K562 (cell line): ENCODE measurements around the gene ANO7. TPM values are rescaled to one million over a fixed set of nuclear protein-coding genes. Genes with fewer than 3 reads are reported as not detected.
"Not testable (repeated sequence)": the region's sequence is repeated elsewhere in the genome, so short reads cannot be mapped to it uniquely, and the experiment has no call there.

Experiments
- ATAC-seq: fragments of 200-7000 bp; cut with Tn5 transposase; 3 replicates; pipeline ENCODE4 v1.9.1; 2020; ENCODE audit warnings: moderate library complexity
- BruUV-seq: library from RNA; stranded (reverse); fragments of 400-500 nt; replicated peaks from 2 replicates; lab custom pipeline; 2021; lab: Mats Ljungman, UMichigan
- CTCF ChIA-PET: fragments of 300-600 bp; formaldehyde crosslinking; extraction: SDS; loops from one replicate; lab custom pipeline; 2021; ENCODE audit warnings: low intra/inter-chr PET ratio; lab: Yijun Ruan, JAX
- POLR2A ChIA-PET: fragments of 300-600, 350-650 bp; sonication (Branson Sonifier 250); formaldehyde crosslinking; extraction: SDS; loops from one replicate; lab custom pipeline; 2021; ENCODE audit warnings: antibody characterized with exemption, inconsistent platforms; lab: Yijun Ruan, JAX
- DNase-seq, 4 experiments: peaks; one replicate each; pipeline versions ENCODE4 v3.0.0 to v3.0.0-alpha.2; 2011 to 2018; ENCODE audit warnings: low spot score in 3 of 4, mixed read lengths in 3 of 4; ENCODE audit errors: extremely low read depth in 1 of 4
- FAIRE-seq: peaks from 2 replicates; lab custom pipeline; 2011; peaks lifted over from hg19 to GRCh38; lab: Jason Lieb, UNC
- H2AFZ ChIP-seq: 2 replicates; pipeline ENCODE4 v1.6.0; 2011; ENCODE audit warnings: low read depth, low read length, control low read depth, inconsistent platforms
- H3K27ac ChIP-seq: fragments of 200-600 bp; 3 replicates; pipeline ENCODE4 v1.8.0; 2011; ENCODE audit warnings: low read depth, mild to moderate bottlenecking, control low read depth, inconsistent platforms, low read length, moderate library complexity, mixed read lengths; ENCODE audit errors: extremely low read depth
- H3K27me3 ChIP-seq, 2 experiments: fragments of 300-600 bp in 1 of 2; 2 replicates in 1 of 2; 3 replicates in 1 of 2; pipeline versions ENCODE4 v1.6.0 to v1.8.0; 2011; ENCODE audit warnings: inconsistent platforms in 2 of 2, low read length in 2 of 2, mild to moderate bottlenecking in 1 of 2, mixed read lengths in 1 of 2, moderate library complexity in 1 of 2; ENCODE audit not compliant: control insufficient read depth in 2 of 2, insufficient read depth in 2 of 2
- H3K36me3 ChIP-seq: fragments of 300-600 bp; 3 replicates; pipeline ENCODE4 v1.8.0; 2011; ENCODE audit warnings: mild to moderate bottlenecking, low read length, inconsistent platforms; ENCODE audit not compliant: control insufficient read depth, insufficient read depth
- H3K4me1 ChIP-seq, 2 experiments: fragments of 200-600 bp in 1 of 2; replicated peaks in 1 of 2; 2 replicates in 1 of 2; 3 replicates in 1 of 2; pipeline versions ENCODE4 v1.5.1 to v1.8.0; 2011; ENCODE audit warnings: inconsistent platforms in 2 of 2, low read length in 2 of 2, mild to moderate bottlenecking in 1 of 2, mixed read lengths in 1 of 2, moderate library complexity in 1 of 2; ENCODE audit not compliant: control insufficient read depth in 2 of 2, insufficient read depth in 2 of 2
- H3K4me2 ChIP-seq: 2 replicates; pipeline ENCODE4 v1.6.1; 2011; ENCODE audit warnings: low read length, control low read depth, inconsistent platforms, mixed read lengths; ENCODE audit not compliant: insufficient read depth
- H3K4me3 ChIP-seq: fragments of 200-600 bp; sonication (generic), shearing (Covaris generic); 2 replicates; pipeline ENCODE4 v1.5.1; 2016; ENCODE audit warnings: control low read depth, inconsistent platforms
- H3K79me2 ChIP-seq: fragments of 200-600 bp; 3 replicates; pipeline ENCODE4 v1.8.0; 2011; ENCODE audit warnings: low read length, inconsistent platforms; ENCODE audit not compliant: control insufficient read depth, insufficient read depth
- H3K9ac ChIP-seq, 2 experiments: 2 replicates each; pipeline versions ENCODE4 v1.6.0 to v1.6.1; 2011; ENCODE audit warnings: low read depth in 2 of 2, low read length in 2 of 2, control low read depth in 1 of 2, inconsistent platforms in 1 of 2, mild to moderate bottlenecking in 1 of 2, mixed read lengths in 1 of 2; ENCODE audit not compliant: insufficient read depth in 1 of 2
- H3K9me1 ChIP-seq: one replicate; pipeline ENCODE4 v1.6.0; 2011; ENCODE audit warnings: inconsistent platforms, mild to moderate bottlenecking, low read length, moderate library complexity; ENCODE audit not compliant: control insufficient read depth, insufficient read depth
- H3K9me3 ChIP-seq: replicated peaks from 2 replicates; pipeline ENCODE4 v1.5.1; 2011; ENCODE audit warnings: low read depth, low read length, inconsistent platforms; ENCODE audit not compliant: control insufficient read depth, insufficient read depth
- H4K20me1 ChIP-seq: replicated peaks from 2 replicates; pipeline ENCODE4 v1.6.1; 2011; ENCODE audit warnings: low read length, inconsistent platforms, mixed read lengths; ENCODE audit not compliant: control insufficient read depth, insufficient read depth
- JUND ChIP-seq, 2 experiments: IDR thresholded peaks; 2 replicates in 1 of 2; 3 replicates in 1 of 2; pipeline ENCODE4 v1.6.1; 2011; ENCODE audit warnings: borderline replicate concordance in 2 of 2, low read depth in 2 of 2, low read length in 2 of 2, improper control_type of control experiment in 1 of 2, missing biosample characterization in 1 of 2, missing genetic modification characterization in 1 of 2, missing genetic modification reagents in 1 of 2
- RERE ChIP-seq: sonication (generic); formaldehyde crosslinking; IDR thresholded peaks from 2 replicates; pipeline ENCODE4 v1.8.0; 2023; ENCODE audit warnings: missing genetic modification reagents, mild to moderate bottlenecking, borderline replicate concordance
- ZNF277 ChIP-seq: fragments of 250-450 bp; sonication (Bioruptor Pico); IDR thresholded peaks from 2 replicates; pipeline ENCODE4 v1.8.0; 2022; ENCODE audit warnings: inconsistent platforms, mild to moderate bottlenecking, moderate library complexity, borderline replicate concordance
- WGBS: fragments of 100-300 bp; shearing (Covaris generic); methylation state at CpG from one replicate; pipeline ENCODE4 v1.1.6; 2016; ENCODE audit warnings: low coverage, mixed read lengths; ENCODE audit not compliant: insufficient coverage; ENCODE audit errors: missing lambda C conversion rate; 5-methylcytosine and 5-hydroxymethylcytosine counted together
- in situ Hi-C: fragments of 300-500 bp; cut with MboI; formaldehyde crosslinking; loops from 4 replicates; pipeline ENCODE4 v1.15.0; 2018; ENCODE audit warnings: inconsistent platforms, mixed read lengths
- intact Hi-C: fragments of 100-400 bp; cut with micrococcal nuclease; formaldehyde crosslinking; loops from 2 replicates; pipeline ENCODE4 v1.14.2; 2022
- polyA plus RNA-seq, 8 experiments: library from polyadenylated mRNA; depleted of rRNA in 4 of 8; stranded (reverse) in 5 of 8; unstranded in 3 of 8; fragments of >200 nt; fragmentation: Nextera tagmentation in 2 of 8; fragmentation: Illumina TruSeq in 1 of 8; extraction: Ambion mirVana in 2 of 8; extraction: Trizol in 1 of 8; gene quantifications; 2 replicates each; pipeline versions ENCODE4 v1.2.1 to v1.2.3, GENCODE V29; 2011 to 2014; ENCODE audit warnings: inconsistent platforms in 1 of 8, missing spikeins in 1 of 8
- total RNA-seq, 7 experiments: library from RNA; depleted of rRNA in 6 of 7; stranded (reverse); fragments of >200 nt in 6 of 7; fragmentation: Illumina TruSeq in 2 of 7; extraction: Trizol in 2 of 7; gene quantifications; 2 replicates each; pipeline versions ENCODE4 v1.2.1 to v1.2.3, GENCODE V29; 2011 to 2021; ENCODE audit warnings: low replicate concordance in 1 of 7

The ANO7 gene
- total and polyA plus RNA-seq, 9 of the 15 experiments (the other 6 are each of a cell fraction or from before 2014, with no cell fraction given) = 0.28 to 5.1 (median 1.1) TPM

DNA sequence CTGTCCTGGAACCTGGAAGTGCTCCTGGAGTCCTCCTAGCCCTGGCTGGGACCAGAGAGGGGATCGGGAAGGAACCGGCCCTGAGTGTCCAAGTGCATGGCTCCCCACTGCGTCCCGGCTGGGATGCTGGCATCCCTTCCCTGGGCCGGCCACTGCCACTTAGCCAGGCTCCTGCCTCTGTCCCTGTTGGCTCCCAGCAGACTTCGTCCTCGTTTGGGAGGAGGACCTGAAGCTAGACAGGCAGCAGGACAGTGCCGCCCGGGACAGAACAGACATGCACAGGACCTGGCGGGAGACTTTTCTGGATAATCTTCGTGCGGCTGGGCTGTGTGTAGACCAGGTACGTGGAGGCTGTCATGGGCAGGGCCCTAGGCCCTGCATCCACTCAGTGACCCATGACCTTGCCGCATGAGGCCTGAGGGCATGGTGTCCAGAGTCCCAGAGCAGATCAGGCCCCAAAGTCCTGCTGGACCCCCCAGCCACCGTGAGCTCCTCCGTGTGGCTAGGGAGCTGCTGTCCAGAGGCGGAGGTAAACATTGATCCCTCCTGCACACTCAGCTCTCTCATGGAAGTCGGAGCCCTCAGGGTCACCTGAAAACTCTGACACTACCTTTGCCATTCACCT, 7.1 kb downstream of the ANO7 start (continued):
- no peak for TF ChIP-seq RERE (CRISPR knock-in tag)
- TF ChIP-seq JUND (IDR thresholded peaks at IDR 0.05; ENCODE audit: borderline replicate concordance, low read depth, low read length) = no peak
- no peak for TF ChIP-seq JUND (tag; IDR thresholded peaks at IDR 0.05; ENCODE audit: borderline replicate concordance, low read depth, low read length)
- TF ChIP-seq ZNF277 = no peak

GRCh38 chr2:241197246-241197645, 8.8 kb downstream of the ANO7 start:
- Histone ChIP-seq H3K4me1 (peaks cover 0 to 28% of the 10 kb centered on the region in 2 experiments; a peak in 3 of 5 replicates), H3K27me3 (peaks cover 0 to 15% of the 10 kb centered on the region in 2 experiments; a peak in 2 of 5 replicates)
- H3K36me3 ChIP-seq, H3K79me2 ChIP-seq, FAIRE-seq, POLR2A ChIA-PET, H3K9me3 ChIP-seq, H3K27ac ChIP-seq, H3K9ac ChIP-seq, BruUV-seq, DNase-seq, in situ Hi-C loops, H3K4me2 ChIP-seq, CTCF ChIA-PET, intact Hi-C loops, H3K9me1 ChIP-seq, H3K4me3 ChIP-seq, H4K20me1 ChIP-seq, ATAC-seq, H2AFZ ChIP-seq: not testable (repeated sequence)
- 17% methylated on average over 1 of the region's 14 CpGs for WGBS
